NCI-H748 treated with DMSO at 0.1 percent for 48 hours (cell line): Measurements from ENCODE around the gene ZNF446.
"Not testable (repeated sequence)": the region's sequence is repeated elsewhere in the genome, so short reads cannot be mapped to it uniquely, and the experiment has no call there.

Source experiments
- DNase-seq: peaks from one replicate; lab custom pipeline; 2025; lab: John Stamatoyannopoulos, UW

ZNF446 gene

DNA sequence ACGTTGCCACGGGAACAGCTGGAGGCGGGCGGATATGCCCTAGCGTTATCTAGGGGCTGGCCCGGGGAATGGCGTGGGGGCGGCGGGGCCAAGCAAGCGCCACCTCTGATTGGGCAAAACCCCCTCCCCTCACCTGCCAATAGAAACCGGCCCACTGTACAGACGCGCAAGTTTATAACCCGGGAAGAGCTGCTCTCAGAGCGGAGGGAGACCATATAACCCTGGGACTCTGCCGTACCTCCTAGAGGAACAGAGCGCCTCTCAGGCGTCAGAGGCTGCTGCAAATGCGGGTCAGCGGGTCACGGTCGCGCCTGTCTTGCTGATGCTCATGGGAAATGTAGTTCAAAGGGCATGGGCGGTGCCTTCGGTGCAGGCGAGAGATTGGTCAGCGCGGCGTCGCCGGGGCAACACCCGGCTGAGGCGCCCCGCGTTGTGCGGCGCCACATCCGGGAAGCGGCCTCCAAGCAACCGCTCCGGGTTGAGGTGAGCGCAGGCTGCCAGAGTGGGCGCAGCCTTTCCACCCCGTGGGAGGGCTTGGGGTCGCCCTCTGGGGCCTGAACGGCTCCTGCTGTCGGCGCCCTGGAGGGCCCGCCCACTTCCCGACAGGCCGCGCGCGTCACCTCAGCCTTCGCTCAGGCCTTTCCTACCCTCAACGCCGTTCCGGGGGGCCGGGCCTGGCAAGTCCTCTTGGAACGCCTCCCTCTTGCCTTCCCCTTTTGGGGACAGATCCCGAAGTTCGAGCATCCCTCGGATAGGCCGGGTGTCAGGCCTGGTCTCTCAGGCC lies at the start of gene ZNF446:
TSS of gene ZNF446 (plus strand) at position 639 of the 784 bp plus-strand sequence. CDS start 867 bp downstream, outside the sequence.
- DNase-seq = peak; percentile 98

DNA sequence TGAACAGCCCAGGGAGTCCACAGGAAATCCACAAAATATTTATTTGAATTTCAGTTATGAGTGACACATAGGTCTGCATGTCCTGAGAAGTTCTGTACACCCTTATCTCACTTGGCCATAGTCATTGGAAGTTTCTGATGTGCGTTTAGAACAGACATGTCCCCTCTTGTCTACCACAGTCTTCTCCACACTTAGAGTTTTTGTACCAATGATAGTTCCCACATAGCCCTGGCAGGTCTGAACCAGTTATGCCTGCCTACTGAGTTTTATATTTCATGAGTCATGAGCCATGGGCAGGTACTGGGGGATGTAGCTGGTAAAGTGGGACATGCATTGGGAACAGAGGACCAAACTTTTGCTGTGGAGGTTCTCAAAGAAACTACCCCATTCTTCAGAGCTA lies 47.5 kb upstream of the ZNF446 start:
- no peak for DNase-seq

DNA sequence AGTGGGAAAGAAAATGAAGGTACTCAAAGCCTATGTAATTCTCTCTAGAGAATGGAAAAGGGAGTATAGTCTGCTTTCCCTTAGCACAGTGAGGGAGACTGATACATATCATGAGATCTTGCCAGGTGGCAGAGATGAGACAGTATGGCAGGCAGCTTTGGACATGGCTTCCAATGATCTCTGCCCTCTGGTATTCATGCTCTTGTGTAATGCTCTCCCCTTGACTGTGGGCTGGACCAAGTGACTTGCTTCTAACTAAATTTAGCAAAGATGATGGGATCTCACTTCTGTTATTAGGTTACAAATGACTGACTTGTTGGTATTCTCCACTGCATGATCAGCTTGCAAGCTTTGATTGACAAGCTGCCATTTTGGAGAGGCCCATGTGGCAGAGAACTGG lies 46.4 kb upstream of the ZNF446 start:
- DNase-seq = no peak

DNA sequence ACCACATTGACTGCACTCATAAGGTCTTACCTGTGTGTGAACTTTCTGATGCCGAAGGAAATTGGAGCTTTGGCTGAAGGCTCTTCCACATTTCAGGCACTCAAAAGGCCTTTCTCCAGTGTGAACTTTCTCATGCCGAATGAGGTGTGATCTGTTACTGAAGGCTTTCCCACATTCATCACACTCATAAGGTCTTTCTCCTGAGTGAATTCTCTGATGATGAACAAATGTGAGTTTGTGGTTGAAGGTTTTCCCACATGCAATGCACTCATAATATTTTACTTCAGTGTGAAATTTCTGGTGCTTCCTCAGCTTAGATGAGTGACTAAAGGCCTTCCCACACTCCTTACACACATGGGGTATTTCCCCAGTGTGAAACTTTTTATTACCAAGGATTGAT lies 41.9 kb upstream of the ZNF446 start:
- DNase-seq = no peak

DNA sequence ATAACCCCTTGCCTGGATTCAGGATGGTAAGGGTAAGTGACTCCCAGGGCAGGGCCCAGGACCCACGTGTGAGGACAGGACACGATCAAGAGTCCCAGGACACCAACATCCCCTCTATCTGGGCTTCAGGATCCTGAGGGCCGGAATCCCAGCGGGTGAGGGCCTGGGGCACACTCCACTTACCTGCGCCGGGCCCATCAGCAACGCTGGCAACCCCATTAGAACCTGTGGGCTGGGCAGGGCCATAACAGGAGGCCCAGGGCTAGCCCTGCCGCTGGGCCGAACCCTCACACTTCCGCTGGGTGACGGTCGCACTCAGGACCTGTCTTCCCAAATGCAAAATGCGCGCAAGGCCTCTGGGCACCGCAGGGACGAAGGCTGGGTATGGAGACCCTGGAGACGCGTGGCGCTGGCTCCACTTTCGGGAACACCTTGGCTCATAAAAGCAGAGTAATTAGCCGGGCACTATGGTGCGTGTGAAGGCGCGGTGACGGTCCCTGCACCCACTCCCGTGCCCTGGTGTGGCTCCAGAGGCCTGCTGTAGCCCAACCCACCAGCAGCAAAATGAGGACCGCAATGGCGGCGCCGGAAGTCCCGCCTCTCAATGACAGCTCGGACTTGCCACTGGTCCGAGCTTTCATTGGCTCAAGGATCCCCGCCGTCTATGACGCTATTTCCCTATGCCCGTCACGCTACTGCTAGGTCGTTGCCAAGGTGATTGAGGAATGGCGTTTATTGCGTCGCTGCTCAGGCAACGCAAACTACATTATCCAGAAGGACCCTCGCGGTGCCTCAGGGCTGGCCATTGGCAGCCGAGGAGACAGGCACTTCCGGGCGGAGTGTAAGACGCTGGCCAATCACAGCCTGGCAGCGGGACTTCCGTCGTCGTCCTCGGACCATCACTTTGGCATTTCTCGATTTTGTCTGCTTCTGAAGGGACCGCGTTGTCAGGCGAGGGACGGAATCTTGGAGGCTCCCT lies 36.3 kb upstream of the ZNF446 start, which contains the start of gene ZNF132:
TSS of gene ZNF132 (minus strand) at position 578 of the 979 bp plus-strand sequence. CDS start at position 246, 332 bp downstream.
- DNase-seq = peak; percentile 99

DNA sequence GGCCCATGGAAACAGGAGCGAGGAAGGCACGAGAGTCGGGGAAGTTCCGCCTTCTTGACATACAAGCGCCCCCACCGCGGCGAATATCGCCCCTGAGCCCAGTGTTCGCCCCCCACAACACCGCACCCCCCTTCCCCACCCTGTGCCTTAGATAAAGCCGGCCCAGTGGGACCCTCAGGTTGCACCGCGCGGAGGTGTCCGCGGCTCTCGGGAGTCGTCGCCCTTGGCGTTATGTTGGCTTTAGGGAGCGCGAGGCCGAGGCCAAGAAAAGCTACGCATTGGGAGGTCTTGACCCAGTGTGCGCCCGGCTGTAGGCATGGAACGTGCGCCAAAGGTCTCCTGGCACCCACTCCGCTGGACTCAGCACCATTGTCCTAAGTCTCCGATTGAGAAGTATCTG lies 35.6 kb upstream of the ZNF446 start:
- no peak for DNase-seq

DNA sequence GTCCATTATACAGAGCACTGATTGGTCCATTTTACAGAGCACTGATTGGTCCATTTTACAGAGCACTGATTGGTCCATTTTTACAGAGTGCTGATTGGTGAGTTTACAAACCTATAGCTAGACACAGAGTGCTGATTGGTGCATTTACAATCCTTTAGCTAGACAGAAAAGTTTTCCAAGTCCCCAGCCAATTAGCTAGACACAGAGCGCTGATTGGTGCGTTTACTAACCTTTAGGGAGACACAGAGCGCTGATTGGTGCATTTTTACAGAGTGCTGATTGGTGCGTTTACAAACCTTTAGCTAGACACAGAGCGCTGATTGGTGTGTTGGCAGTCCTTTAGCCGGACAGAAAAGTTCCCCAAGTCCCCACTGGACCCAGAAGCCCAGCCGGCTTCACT lies 33.2 kb upstream of the ZNF446 start:
- DNase-seq = not testable (repeated sequence)

DNA sequence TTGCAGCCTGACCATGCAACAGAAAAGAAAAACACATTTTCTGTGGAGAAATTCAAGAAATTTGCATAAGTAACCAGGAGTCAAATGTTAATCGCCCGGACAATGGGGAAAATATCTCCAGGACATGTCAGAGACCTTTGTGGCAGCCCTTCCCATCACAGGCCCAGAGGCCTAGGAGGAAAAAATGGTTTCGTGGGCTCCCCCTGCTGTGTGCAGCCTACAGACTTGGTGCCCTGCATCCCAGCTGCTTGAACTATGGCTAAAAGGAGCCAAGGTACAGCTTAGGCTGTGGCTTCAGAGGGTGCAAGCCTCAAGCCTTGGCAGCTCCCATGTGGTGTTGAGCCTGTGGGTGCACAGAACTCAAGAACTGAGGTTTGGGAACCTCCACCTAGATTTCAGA lies 27.3 kb upstream of the ZNF446 start:
- DNase-seq = not testable (repeated sequence)

DNA sequence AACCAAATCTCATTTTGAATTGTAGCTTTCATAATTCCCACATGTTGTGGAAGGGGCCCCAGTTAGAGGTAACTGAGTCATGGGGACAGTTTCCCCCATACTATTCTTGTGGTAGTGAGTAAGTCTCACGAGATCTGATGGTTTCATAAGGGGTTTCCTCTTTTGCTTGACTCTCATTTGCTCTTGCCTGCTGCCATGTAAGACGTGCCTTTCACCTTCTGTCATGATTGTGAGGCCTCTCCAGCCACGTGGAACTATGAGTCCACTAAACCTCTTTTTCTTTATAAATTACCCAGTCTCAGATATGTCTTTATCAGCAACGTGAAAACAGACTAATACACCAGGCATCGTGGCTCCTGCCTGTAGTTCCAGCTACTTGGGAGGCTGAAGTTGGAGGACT lies 26.2 kb upstream of the ZNF446 start:
- not testable (repeated sequence) for DNase-seq

DNA sequence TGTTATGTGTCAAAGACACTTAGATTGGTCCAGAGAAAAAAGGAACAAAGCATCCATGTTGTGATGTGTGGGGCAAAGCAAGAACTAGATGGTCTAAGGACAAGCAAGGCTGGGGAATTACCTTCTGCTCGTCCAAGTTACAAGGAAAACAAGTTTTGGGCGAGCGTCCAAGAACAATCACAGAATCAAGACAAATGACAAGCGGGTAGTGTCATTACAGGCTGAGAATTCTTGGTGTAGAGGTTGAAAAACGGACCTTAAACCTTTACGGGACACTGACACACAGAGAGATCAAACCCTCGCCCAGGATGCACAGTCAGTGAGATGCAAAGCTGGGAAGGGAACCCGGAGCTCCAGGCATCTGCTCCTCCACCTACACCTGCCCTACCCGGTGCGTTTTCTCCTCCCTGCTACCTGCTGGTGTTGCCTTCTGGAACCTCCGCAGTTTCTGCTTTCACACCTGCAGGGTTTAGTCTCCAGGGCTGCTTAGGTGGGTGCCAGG lies 25.2 kb upstream of the ZNF446 start:
- DNase-seq = peak; percentile 88

DNA sequence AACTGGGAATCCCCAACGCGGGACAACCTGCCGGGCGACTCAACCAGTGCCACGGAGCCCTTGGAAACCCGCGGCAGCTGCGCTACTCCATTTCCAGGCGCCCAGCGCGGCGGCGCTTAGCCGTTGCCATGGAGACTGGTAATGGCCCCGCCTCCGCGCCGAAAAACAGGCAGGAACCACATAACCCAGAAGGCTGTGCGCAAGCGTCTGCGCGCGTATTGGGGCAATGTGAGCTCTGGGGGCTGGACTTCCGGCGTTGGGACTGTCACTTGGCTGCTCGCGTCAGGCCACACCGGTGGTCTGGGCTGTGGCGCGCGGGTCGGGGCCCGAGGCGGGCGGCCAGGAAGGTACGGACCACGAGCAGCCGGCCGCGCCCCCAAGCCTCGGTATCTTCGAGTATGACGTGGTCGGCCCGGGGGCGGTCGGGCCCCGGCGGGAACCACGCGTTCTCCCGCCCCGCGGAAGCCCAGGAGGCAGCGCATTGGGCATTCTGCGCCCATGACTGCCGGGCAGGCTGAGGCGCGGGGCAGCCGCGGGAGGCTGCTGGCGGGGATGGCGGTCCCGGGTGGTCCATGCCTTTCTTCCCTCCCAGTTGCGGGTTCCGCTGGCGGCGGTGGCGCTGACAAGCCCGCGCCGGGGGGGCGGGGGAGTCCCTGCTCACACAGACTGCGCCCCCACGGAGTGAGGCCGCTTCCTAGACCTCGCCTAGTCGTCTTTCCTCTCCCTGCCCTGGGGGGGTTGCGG lies 24.6 kb upstream of the ZNF446 start, which contains the start of gene ZNF324B:
TSS of gene ZNF324B (plus strand) at position 265 of the 744 bp plus-strand sequence. CDS start 2,080 bp downstream, outside the sequence.
- DNase-seq = peak; percentile 98

DNA sequence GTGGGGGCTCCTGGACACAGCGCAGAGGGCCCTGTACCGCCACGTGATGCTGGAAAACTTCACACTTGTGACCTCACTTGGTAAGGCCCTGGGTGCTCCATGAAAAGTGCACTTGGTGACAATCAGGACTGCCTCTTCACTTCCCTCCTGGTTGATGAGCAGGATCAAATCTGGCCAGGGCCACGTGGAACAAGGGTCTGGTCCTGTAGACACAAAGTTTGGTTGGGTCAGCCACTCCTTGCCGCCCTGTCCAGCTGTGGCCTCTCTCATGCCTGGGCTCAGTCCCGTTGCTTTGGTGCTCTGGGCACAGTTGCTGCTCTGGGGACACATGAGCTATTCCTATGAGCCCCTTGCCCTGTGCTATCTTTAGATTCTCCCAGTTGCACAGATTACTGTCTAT lies 22.4 kb upstream of the ZNF446 start:
- DNase-seq = no peak

DNA sequence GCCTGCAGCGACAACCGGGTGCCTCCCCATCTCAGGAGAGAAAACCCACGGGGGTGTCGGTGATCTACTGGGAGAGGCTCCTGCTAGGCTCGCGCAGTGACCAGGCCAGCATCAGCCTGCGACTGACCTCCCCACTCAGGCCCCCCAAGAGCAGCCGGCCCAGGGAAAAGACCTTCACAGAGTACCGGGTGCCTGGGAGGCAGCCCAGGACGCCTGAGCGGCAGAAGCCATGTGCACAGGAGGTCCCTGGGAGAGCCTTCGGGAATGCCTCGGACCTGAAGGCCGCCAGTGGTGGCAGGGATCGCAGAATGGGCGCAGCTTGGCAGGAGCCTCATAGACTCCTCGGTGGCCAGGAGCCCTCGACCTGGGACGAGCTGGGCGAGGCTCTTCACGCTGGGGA lies 20.8 kb upstream of the ZNF446 start:
- DNase-seq = no peak

DNA sequence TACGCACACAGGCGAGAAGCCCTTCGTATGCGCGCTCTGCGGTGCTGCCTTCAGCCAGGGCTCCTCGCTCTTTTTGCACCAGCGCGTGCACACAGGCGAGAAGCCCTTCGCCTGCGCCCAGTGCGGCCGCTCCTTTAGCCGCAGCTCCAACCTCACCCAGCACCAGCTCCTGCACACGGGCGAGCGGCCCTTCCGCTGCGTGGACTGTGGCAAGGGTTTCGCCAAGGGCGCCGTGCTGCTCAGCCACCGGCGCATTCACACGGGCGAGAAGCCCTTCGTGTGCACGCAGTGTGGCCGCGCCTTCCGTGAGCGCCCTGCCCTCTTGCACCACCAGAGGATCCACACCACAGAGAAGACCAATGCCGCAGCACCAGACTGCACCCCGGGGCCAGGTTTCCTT lies 20.0 kb upstream of the ZNF446 start:
- no peak for DNase-seq

DNA sequence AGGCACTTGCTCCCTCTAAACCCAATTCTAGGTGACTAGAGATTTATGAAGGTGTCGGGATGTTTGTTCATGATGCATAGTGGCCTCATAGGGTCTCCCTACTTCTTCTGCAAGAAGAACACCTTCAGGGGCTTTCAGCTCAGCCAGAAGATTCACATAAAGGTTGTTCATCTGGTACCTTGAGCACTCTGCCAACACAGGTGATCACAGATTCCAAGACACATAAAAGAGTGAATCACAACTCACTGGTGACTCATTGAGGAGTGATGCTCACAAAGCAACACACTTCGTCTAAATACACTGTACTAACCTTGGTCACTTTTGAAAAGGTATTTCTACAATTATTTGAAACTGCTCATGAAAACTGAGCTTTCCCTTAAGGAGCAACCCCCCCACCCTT lies 16.1 kb upstream of the ZNF446 start:
- no peak for DNase-seq

DNA sequence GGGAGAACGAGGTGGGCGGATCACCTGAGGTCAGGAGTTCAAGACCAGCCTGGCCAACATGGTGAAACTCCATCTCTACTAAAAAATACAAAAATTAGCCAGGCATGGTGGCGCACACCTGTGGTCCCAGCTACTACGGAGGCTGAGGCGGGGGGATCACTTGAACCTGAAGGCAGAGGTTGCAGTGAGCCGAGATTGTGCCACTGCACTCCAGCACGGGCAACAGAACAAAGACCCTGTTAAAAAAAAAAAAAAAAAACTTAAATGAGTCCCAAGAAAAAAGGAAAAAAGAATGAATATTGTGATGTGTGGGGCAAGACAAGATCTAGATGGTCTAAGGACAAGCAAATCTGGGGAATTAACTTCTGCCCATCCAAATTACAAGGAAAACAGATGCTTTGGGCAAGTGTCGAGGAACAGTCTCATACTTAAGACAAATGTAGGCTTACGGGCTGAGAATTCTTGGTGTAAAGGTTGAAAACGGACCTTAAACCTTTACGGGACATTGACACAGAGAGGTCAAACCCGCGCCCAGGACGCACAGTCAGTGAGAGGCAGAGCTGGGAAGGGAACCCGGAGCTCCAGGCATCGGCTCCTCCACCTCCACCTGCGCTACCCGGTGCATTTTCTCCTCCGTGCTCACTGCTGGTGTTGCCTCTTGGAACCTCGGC lies 9.9 kb upstream of the ZNF446 start:
- no peak for DNase-seq

DNA sequence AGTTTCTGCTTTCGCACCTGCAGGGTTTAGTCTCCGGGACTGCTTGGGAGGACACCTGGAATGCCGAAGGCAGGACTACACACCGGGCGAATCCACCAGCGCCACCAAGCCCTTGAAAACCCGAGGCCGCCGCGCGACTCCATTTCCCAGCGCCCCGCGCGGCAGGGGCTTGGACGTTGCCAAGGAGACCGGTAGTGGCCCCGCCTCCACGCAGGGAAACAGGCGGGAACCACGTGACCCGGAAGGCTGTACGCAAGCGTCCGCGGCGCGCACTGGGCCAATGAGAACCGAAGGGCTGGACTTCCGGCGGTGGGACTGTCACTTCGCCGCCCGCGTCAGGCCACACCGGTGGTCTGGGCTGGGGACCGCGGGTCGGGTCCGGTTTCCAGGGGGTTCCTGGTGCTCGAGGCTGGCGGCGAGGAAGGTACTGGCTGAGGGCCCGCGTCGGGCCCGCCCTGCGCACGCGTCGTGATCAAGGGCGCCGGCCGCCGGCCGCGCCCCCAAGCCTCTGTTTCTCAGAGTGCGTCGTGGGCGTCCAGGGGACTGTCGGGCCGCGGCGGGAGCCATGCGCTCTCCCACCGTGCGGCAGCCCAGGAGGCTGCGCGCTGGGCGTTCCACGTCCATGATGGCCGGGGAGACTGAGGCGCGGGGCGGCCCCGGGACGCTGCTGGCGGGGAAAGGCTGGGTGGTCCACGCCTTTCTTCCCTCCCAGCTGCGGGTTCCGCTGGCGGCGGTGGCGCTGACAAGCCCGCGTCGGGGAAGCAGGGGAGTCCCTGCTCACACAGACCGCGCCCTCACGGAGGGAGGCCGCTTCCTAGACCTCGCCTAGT lies 9.2 kb upstream of the ZNF446 start, which contains the start of gene ZNF324:
TSS of gene ZNF324 (plus strand) at position 321 of the 830 bp plus-strand sequence. CDS start 2,106 bp downstream, outside the sequence.
- peak; percentile 95 for DNase-seq

DNA sequence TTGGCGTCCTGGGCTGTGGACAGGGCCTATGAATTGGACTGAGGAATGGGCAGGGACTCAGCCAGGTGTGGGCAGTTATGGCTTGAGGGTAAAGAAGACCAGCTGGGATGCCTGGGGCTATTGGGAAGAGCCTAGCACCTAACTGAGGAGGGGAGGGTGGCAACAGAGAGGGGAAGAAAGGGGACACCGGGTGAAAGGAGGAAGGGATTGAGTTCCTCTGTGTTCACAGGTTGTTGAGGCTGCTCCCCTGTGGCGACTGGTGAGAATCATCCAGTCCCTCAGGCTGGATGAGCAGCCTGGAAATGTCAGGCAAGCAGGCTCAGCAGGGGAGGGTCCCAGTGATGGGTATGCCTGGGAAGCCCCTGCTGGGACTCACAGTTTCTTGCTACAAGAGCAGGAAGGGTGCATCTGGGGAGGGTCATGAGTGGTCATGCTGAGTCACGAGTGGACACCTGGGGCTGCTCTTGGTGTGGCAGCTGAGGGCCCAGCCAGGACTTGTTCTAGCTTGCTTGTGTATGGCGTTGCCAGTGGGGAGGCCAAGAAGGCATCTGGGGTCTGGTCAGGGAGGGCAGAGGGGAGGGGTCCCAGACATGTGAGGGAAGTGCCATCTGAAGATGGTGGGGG lies 7.8 kb upstream of the ZNF446 start:
- no peak for DNase-seq

DNA sequence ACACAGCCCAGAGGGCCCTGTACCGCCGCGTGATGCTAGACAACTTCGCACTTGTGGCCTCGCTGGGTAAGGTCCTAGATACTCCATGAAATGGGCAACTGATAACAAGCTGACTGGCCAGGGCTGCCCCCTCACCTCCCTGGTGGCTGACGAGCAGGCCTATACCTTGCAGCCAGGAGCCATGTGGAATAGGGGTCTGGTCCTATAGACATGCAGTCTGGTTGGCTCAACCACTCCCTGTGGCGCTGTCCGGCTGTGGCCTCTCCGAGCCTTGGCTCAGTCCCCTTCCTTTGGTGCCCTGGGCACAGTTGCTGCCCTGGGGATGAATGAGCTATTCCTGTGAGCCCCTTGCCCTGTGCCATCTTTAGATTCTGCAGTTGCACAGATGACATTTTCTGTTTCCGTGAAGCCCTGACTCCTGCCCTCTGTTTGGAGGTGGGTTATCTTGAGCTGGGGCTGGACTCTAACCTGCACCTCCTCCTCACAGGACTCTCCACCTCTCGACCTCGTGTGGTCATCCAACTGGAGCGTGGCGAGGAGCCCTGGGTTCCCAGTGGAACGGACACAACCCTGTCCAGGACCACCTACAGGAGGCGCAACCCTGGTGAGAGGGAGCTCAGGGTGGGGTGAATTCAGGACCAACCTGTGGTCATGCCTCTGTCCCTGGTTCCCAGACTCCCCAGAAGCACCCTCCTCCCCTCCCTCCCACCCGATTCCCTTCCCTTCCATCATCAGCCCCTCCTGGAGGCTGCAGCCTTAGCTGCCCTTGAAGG lies 6.7 kb upstream of the ZNF446 start:
- no peak for DNase-seq
